HEK293T (cell line): Measurements from ENCODE around the gene UVRAG.

Source experiments
- CTCF ChIA-PET: fragments of 350-600 bp; formaldehyde crosslinking; extraction: SDS; loops from one replicate; lab custom pipeline; 2021; ENCODE audit warnings: antibody characterized with exemption, inconsistent platforms; lab: Yijun Ruan, JAX
- POLR2A ChIA-PET: fragments of 350-600 bp; formaldehyde crosslinking; extraction: SDS; loops from one replicate; lab custom pipeline; 2020; ENCODE audit warnings: antibody characterized with exemption, inconsistent platforms; lab: Yijun Ruan, JAX
- DNase-seq: peaks from one replicate; pipeline ENCODE4 v3.0.0; 2012; ENCODE audit warnings: mixed read lengths; ENCODE audit errors: extremely low spot score
- ARNT ChIP-seq: fragments of 450-650 bp; IDR thresholded peaks from 2 replicates; pipeline ENCODE4 v1.6.1; 2017; ENCODE audit warnings: mild to moderate bottlenecking
- BHLHE40 ChIP-seq: fragments of 450-650 bp; IDR thresholded peaks from 2 replicates; pipeline ENCODE4 v1.6.1; 2016; ENCODE audit warnings: mild to moderate bottlenecking, moderate library complexity, borderline replicate concordance
- CTBP1 ChIP-seq: fragments of 450-650 bp; IDR thresholded peaks from 2 replicates; pipeline ENCODE4 v1.6.1; 2016; ENCODE audit warnings: borderline replicate concordance
- ELF4 ChIP-seq: fragments of 450-650 bp; IDR thresholded peaks from 2 replicates; pipeline ENCODE4 v1.6.1; 2017; ENCODE audit warnings: antibody characterized with exemption
- FOXA1 ChIP-seq: fragments of 450-650 bp; IDR thresholded peaks from 2 replicates; pipeline ENCODE4 v1.6.1; 2016; ENCODE audit warnings: mild to moderate bottlenecking
- FOXK2 ChIP-seq: fragments of 450-650 bp; IDR thresholded peaks from 2 replicates; pipeline ENCODE4 v1.6.1; 2016; ENCODE audit warnings: mild to moderate bottlenecking
- FOXM1 ChIP-seq: fragments of 450-650 bp; IDR thresholded peaks from 2 replicates; pipeline ENCODE4 v1.6.1; 2017; ENCODE audit warnings: mild to moderate bottlenecking, borderline replicate concordance
- HDGF ChIP-seq: fragments of 450-650 bp; IDR thresholded peaks from 2 replicates; pipeline ENCODE4 v1.6.1; 2017; ENCODE audit warnings: antibody characterized with exemption, borderline replicate concordance
- L3MBTL2 ChIP-seq: fragments of 450-650 bp; conservative IDR thresholded peaks from 2 replicates; pipeline ENCODE4 v1.6.1; 2016; ENCODE audit warnings: mild to moderate bottlenecking
- LEF1 ChIP-seq: fragments of 450-650 bp; IDR thresholded peaks from 2 replicates; pipeline ENCODE4 v1.6.1; 2017; ENCODE audit warnings: mild to moderate bottlenecking, borderline replicate concordance
- NFRKB ChIP-seq: fragments of 450-650 bp; IDR thresholded peaks from 2 replicates; pipeline ENCODE4 v1.6.1; 2016; ENCODE audit warnings: mild to moderate bottlenecking, moderate library complexity
- SP1 ChIP-seq: fragments of 450-650 bp; IDR thresholded peaks from 2 replicates; pipeline ENCODE4 v1.6.1; 2017
- SUZ12 ChIP-seq: fragments of 450-650 bp; IDR thresholded peaks from 2 replicates; pipeline ENCODE4 v1.6.1; 2016; ENCODE audit warnings: mild to moderate bottlenecking
- TARDBP ChIP-seq: fragments of 450-650 bp; IDR thresholded peaks from 2 replicates; pipeline ENCODE4 v1.6.1; 2016
- ZNF384 ChIP-seq: fragments of 450-650 bp; IDR thresholded peaks from 2 replicates; pipeline ENCODE4 v1.6.1; 2016
- TF ChIP-seq, protein P1 (sequence below): fragments of 450-650 bp; IDR thresholded peaks from 2 replicates; pipeline ENCODE4 v1.6.1; 2016

UVRAG gene

DNA sequence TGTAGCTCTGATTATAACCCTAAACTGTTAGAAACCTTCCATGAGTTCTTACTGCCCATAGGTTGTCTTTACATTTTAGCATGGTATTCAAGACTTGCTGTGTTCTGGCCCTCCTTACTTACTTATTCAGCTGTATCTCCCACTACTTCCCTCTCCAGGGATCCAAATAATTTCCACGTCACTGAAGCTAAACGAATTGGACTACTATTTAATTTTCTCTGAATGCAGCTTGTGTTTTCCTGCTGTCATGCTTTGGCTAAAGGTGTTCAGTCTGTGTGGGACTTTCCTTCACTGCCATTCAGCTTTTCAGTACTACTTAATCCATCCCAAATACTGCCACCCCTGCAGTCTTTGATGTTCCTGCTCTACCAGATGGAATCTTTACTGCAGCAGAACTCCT lies 88.3 kb downstream of the UVRAG start:
- no peak for TF ChIP-seq FOXM1
- TF ChIP-seq BHLHE40, result no peak
- ChIA-PET CTCF (interaction anchor here (3.2 kb wide), 1 partner anchor 249 kb away, joined by 14 read pairs; no protein-coding TSS in a partner anchor), POLR2A (no interaction called here)
- DNase-seq, result no peak

DNA sequence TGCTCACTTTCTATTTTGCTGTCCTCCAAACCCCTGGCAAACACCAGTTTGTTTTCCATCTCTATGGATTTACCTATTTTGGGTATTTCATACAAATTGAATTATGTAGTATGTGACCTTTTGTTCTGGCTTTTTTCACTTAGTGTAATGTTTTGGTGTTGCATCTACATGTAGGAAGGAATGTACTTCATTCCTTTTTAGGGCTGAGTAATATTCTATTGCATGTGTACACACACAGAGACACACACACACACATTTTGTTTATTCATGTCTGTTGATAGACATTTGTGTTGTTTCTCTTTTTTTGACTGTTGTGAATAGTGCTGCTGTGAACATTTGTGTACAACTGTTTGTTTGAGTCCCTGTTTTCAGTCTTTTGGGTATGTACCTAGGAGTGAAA lies 90.4 kb downstream of the UVRAG start:
- CTCF ChIA-PET, result no interaction called here
- TF ChIP-seq FOXK2 (no peak), L3MBTL2 (no peak), CTBP1 (no peak), FOXM1 (no peak), ZNF384 (no peak), SUZ12 (no peak), SP1 (no peak), LEF1 (no peak), NFRKB (no peak), ARNT (no peak), HDGF (no peak), BHLHE40 (no peak), FOXA1 (no peak), TARDBP (no peak), ELF4 (no peak)
- TF ChIP-seq, protein P1, sequence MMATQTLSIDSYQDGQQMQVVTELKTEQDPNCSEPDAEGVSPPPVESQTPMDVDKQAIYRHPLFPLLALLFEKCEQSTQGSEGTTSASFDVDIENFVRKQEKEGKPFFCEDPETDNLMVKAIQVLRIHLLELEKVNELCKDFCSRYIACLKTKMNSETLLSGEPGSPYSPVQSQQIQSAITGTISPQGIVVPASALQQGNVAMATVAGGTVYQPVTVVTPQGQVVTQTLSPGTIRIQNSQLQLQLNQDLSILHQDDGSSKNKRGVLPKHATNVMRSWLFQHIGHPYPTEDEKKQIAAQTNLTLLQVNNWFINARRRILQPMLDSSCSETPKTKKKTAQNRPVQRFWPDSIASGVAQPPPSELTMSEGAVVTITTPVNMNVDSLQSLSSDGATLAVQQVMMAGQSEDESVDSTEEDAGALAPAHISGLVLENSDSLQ, result no peak
- DNase-seq, result no peak
- POLR2A ChIA-PET, result no interaction called here

DNA sequence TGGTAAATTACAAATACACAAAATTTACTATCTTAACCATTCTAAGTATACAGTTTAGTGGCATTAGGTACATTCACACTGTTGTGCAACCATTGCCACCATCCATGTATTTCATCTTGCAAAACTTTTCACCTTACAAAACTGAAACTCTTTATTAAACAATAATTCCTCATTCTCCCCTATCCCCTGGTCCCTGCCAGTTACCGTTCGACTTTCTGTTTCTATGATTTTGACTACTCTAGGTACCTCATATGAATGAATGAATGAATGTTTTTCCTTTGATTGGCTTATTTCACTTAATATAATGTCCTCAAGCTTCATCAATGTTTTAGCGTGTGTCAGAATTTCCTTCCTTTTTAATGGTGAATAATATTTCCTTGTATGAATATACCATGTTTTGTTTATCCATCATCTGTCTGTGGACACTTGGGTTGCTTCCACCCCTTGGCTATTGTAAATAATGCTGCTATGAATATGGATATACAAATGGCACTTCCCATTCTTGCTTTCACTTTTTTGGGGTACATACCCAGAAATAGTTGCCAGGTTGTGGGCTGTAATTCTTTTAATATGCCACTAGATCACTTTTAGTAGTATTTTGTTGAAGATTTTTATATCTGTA lies 93.0 kb downstream of the UVRAG start:
- ChIA-PET CTCF (no interaction called here), POLR2A (no interaction called here)
- no peak for DNase-seq
- TF ChIP-seq HDGF, result no peak
- no peak for TF ChIP-seq LEF1
- no peak for TF ChIP-seq FOXA1
- no peak for TF ChIP-seq SP1
- no peak for TF ChIP-seq ARNT
- no peak for TF ChIP-seq ZNF384

DNA sequence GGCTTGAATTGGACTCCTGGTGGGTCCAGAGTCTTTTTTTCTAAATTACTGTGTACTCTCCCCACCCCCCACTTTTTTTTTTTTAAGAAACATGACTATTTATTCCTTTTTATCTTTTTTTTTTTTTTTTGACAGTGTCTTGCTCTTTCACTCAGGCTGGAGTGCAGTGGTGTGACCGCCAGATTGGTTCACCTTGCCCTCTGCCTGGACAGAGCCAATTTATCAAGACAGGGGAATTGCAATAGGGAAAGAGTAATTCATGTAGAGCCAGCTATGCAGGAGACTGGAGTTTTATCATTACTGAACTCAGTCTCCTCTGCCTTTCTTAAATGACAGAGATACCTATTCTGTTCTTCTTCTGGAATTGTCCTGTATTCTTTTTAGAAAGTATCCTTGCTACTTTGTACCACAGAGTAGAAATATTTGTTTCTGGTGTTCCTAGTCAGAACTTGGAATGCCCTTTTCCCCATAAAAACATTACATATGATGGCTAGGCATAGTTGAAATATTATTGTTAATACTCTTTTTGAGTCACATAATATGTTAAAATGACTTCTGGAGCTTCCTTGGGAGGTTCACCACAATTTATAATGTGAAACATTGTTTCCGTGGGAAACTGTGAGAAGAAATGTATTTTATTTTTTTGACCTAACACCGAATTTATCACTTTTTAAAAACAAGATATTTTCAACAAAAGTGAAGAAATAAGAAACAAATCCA lies 95.6 kb downstream of the UVRAG start:
- ChIA-PET POLR2A (no interaction called here), CTCF (interaction anchor here (1.3 kb wide), 1 partner anchor 241 kb away, joined by 6 read pairs; no protein-coding TSS in a partner anchor)
- no peak for DNase-seq
- no peak for TF ChIP-seq FOXK2
- no peak for TF ChIP-seq FOXA1
- TF ChIP-seq FOXM1, result no peak
- no peak for TF ChIP-seq ELF4
- TF ChIP-seq CTBP1, result no peak
- TF ChIP-seq, protein P1, result no peak
- TF ChIP-seq NFRKB, result no peak
- no peak for TF ChIP-seq SUZ12
- no peak for TF ChIP-seq TARDBP
- TF ChIP-seq LEF1, result no peak
- TF ChIP-seq SP1, result no peak

DNA sequence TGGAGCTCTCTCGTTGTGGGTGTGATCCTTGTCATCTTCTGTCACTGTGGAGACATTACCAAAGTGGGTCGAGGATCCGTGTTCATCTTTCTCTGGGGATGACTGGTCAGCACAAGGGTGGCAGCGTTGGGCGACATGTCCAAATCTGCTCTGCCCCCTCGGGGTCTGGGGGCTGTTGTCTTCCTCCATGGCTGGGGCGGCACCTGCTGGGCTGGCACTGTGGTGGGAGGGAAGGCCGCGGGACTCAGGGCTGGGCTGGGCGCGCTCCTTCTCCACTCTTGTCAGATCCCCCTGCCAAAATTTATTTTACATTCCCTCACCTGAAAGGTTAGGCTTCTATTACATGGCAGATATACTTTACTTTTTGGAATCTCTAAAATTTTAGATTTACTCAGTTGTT lies 96.4 kb downstream of the UVRAG start:
- ChIA-PET CTCF (interaction anchor here (1.3 kb wide), 1 partner anchor 241 kb away, joined by 6 read pairs; no protein-coding TSS in a partner anchor), POLR2A (no interaction called here)
- no peak for DNase-seq
- TF ChIP-seq FOXM1, result no peak

DNA sequence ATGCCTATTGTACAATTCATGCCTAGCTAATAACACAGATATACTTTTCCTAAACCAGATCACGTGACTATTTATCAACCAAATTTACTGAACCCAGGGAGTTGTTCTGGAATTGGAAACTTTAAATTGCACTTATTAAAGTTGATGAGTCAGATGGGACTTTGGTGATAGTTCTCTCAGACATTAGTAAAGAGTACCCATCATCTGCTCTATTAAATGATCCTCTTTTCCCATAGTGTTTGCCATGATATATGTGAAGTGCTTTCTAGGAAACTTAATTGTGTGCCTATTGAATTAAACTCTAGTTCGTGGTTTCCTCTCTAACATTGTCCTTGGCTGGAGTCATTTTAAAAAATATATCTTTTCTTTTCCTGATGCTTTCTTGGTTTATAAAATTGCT lies 99.0 kb downstream of the UVRAG start:
- ChIA-PET CTCF (interaction anchor here (0.7 kb wide), 1 partner anchor 184 kb away, joined by 3 read pairs; no protein-coding TSS in a partner anchor), POLR2A (no interaction called here)
- no peak for DNase-seq
- TF ChIP-seq, protein P1, result no peak
- no peak for TF ChIP-seq TARDBP
- no peak for TF ChIP-seq HDGF
- no peak for TF ChIP-seq BHLHE40
- no peak for TF ChIP-seq CTBP1
- no peak for TF ChIP-seq FOXM1
- TF ChIP-seq FOXK2, result no peak
- TF ChIP-seq NFRKB, result no peak
- no peak for TF ChIP-seq FOXA1
- TF ChIP-seq SUZ12, result no peak
- no peak for TF ChIP-seq L3MBTL2
- TF ChIP-seq LEF1, result no peak
- TF ChIP-seq ARNT, result no peak
- TF ChIP-seq SP1, result no peak
